Left ventricle myocardium superior (tissue), 1 donor: ENCODE measurements around the gene PRLR. TPM values are rescaled to one million over a fixed set of nuclear protein-coding genes. Genes with fewer than 3 reads are reported as not detected.

Experiments
- total RNA-seq: library from RNA; stranded (reverse); fragmentation: NEBNext Ultra II Directional; extraction: Animal tissue kit (Norgen Biotek cat#: 25700); gene quantifications from one replicate; pipeline ENCODE4 v1.2.1, GENCODE V29; 2021
- donor health status: DM: no; HTN: yes; CAD: no; lungs with severe emphysema.

The PRLR gene
- total RNA-seq, 1 donor from 2014 or later, result 0.40 TPM

Other genes starting within 250 kb of the PRLR start
- not detected for gene AGXT2, start 182.5 kb downstream of the PRLR start, total RNA-seq